A549 (cell line): ENCODE measurements around the gene TMEM39B.

ENCODE experiments used
- EP300 ChIP-seq, 2 experiments: fragments of >200 bp; sonication (Bioruptor Twin); formaldehyde crosslinking; IDR thresholded peaks; 2 replicates in 1 of 2; 3 replicates in 1 of 2; pipeline ENCODE4 v1.6.1; 2016 to 2017
- POLR2AphosphoS2 ChIP-seq: conservative IDR thresholded peaks from 2 replicates; pipeline ENCODE4 v1.6.1; 2012; ENCODE audit warnings: low read length, improper control_type of control experiment, inconsistent platforms
- ZFP36 ChIP-seq: fragments of 450-650 bp; IDR thresholded peaks from 2 replicates; pipeline ENCODE4 v1.6.1; 2014; ENCODE audit warnings: borderline replicate concordance; ENCODE audit not compliant: partially characterized antibody
- TF ChIP-seq, protein P1 (sequence below): fragments of >200 bp; sonication (Bioruptor Twin); formaldehyde crosslinking; IDR thresholded peaks from 3 replicates; pipeline ENCODE4 v1.5.1; 2016
- TF ChIP-seq, protein P2 (sequence below): fragments of 250-450 bp; sonication (Bioruptor Pico); IDR thresholded peaks from 2 replicates; pipeline ENCODE4 v1.5.0; 2021; ENCODE audit warnings: mild to moderate bottlenecking, moderate library complexity, borderline replicate concordance

DNA sequence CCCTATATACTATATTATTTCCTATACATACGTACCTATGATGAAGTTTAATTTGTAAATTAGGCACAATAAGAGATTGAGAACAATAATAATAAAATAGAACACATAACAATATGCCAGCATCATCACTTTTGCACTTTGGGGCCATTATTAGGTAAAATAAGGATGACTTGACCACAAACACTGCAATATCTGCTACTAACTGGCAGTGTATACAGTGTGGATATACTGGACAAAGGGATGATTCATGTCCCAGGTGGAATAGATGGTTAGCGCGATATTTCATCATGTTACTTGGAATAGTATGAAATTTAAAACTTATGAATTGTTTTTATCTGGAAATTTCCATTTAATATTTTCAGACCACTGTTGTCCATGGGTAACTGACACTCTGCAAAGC is 71.3 kb downstream of the TMEM39B start:
- TF ChIP-seq, protein P1, sequence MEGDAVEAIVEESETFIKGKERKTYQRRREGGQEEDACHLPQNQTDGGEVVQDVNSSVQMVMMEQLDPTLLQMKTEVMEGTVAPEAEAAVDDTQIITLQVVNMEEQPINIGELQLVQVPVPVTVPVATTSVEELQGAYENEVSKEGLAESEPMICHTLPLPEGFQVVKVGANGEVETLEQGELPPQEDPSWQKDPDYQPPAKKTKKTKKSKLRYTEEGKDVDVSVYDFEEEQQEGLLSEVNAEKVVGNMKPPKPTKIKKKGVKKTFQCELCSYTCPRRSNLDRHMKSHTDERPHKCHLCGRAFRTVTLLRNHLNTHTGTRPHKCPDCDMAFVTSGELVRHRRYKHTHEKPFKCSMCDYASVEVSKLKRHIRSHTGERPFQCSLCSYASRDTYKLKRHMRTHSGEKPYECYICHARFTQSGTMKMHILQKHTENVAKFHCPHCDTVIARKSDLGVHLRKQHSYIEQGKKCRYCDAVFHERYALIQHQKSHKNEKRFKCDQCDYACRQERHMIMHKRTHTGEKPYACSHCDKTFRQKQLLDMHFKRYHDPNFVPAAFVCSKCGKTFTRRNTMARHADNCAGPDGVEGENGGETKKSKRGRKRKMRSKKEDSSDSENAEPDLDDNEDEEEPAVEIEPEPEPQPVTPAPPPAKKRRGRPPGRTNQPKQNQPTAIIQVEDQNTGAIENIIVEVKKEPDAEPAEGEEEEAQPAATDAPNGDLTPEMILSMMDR, result no peak
- TF ChIP-seq, protein P2, sequence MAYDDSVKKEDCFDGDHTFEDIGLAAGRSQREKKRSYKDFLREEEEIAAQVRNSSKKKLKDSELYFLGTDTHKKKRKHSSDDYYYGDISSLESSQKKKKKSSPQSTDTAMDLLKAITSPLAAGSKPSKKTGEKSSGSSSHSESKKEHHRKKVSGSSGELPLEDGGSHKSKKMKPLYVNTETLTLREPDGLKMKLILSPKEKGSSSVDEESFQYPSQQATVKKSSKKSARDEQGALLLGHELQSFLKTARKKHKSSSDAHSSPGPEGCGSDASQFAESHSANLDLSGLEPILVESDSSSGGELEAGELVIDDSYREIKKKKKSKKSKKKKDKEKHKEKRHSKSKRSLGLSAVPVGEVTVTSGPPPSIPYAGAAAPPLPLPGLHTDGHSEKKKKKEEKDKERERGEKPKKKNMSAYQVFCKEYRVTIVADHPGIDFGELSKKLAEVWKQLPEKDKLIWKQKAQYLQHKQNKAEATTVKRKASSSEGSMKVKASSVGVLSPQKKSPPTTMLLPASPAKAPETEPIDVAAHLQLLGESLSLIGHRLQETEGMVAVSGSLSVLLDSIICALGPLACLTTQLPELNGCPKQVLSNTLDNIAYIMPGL (CRISPR knock-in tag), result no peak
- no peak for TF ChIP-seq EP300 (IDR thresholded peaks at IDR 0.05)
- TF ChIP-seq ZFP36, result no peak
- no peak for TF ChIP-seq POLR2AphosphoS2
